SK-N-SH (cell line): ENCODE data around the gene KCTD21.

ENCODE experiments used
- CTCF ChIP-seq: fragments of 200-600 bp; sonication (generic); IDR thresholded peaks from 2 replicates; pipeline ENCODE4 v1.6.1; 2017; ENCODE audit warnings: antibody characterized with exemption, mild to moderate bottlenecking, moderate library complexity
- RAD21 ChIP-seq: IDR thresholded peaks from 2 replicates; pipeline ENCODE4 v1.6.1; 2012; ENCODE audit warnings: mild to moderate bottlenecking, low read length
- USF1 ChIP-seq: IDR thresholded peaks from 2 replicates; pipeline ENCODE4 v1.4.0; 2012; ENCODE audit warnings: low read depth, borderline replicate concordance

- TF ChIP-seq RAD21, result no peak
- no peak for TF ChIP-seq USF1
- no peak for TF ChIP-seq CTCF
These were observed 8.2 kb upstream of the KCTD21 start for GRCh38 chr11:78196661-78197091.
